Measurements from ENCODE around the gene CLRN2. TPM values are rescaled to one million over a fixed set of nuclear protein-coding genes. Genes with fewer than 3 reads are reported as not detected.

Gene CLRN2
- total RNA-seq, 2 experiments from 2014 or later: not detected

- Histone ChIP-seq H4K20me1 (ENCODE audit: insufficient read depth, low read length) (no peaks in the 10 kb centered on the region), H3K4me1 (ENCODE audit: insufficient read depth, low read length, poor library complexity, severe bottlenecking) (no peaks in the 10 kb centered on the region), H2AFZ (ENCODE audit: low read length) (no peak overlapping the region), H3K4me3 (ENCODE audit: low read depth, low read length, poor library complexity, severe bottlenecking) (peak overlapping the region; percentile 69), H3K36me3 (ENCODE audit: insufficient read depth, low read length) (no peaks in the 10 kb centered on the region), H3K9me3 (ENCODE audit: low read length) (no peaks in the 10 kb centered on the region), H3K9me2 (ENCODE audit: insufficient read depth, low read length) (no peaks in the 10 kb centered on the region), H3K27ac (ENCODE audit: low read depth, low read length, poor library complexity, severe bottlenecking) (no peak overlapping the region), H3K79me2 (ENCODE audit: insufficient read depth, low read depth, low read length) (no peaks in the 10 kb centered on the region), H3K4me2 (ENCODE audit: low read length) (peak overlapping the region; percentile 56; the same call in 1 of the 2 replicates)
- no peak for DNase-seq (ENCODE audit: low spot score)
- ChIA-PET CTCF (ENCODE audit: unreplicated experiment) (no interaction called here), POLR2A (interaction anchor here (1.2 kb wide), 1 partner anchor 13 kb away, joined by 5 read pairs; no protein-coding TSS in a partner anchor)
- intact Hi-C loops (cut with micrococcal nuclease; ENCODE audit: unreplicated experiment): no loop called here
- TF ChIP-seq EZH2phosphoT487 (IDR thresholded peaks at IDR 0.05; ENCODE audit: borderline replicate concordance, low read depth, low read length): no peak
- no peak for TF ChIP-seq CTCF (conservative IDR thresholded peaks at IDR 0.05; ENCODE audit: low read length)
- no TSS peak for BruUV-seq (replicated peaks)
Measured at GRCh38 chr4:17510582-17510981, 4.4 kb upstream of the CLRN2 start.

- Histone ChIP-seq H3K79me2 (ENCODE audit: insufficient read depth, low read depth, low read length) (no peaks in the 10 kb centered on the region), H2AFZ (ENCODE audit: low read length) (peak overlapping the region; percentile 61; the same call in 1 of the 2 replicates), H3K27ac (ENCODE audit: low read depth, low read length, poor library complexity, severe bottlenecking) (no peak overlapping the region), H3K4me2 (ENCODE audit: low read length) (peak overlapping the region; percentile 56), H3K9me3 (ENCODE audit: low read length) (no peaks in the 10 kb centered on the region), H3K4me1 (ENCODE audit: insufficient read depth, low read length, poor library complexity, severe bottlenecking) (no peaks in the 10 kb centered on the region), H3K36me3 (ENCODE audit: insufficient read depth, low read length) (no peaks in the 10 kb centered on the region), H4K20me1 (ENCODE audit: insufficient read depth, low read length) (no peaks in the 10 kb centered on the region), H3K4me3 (ENCODE audit: low read depth, low read length, poor library complexity, severe bottlenecking) (peak overlapping the region; percentile 69), H3K9me2 (ENCODE audit: insufficient read depth, low read length) (no peaks in the 10 kb centered on the region)
- POLR2A ChIA-PET: interaction anchor here (1.2 kb wide), 1 partner anchor 14 kb away, joined by 5 read pairs; no protein-coding TSS in a partner anchor
- BruUV-seq (replicated peaks): no TSS peak
- no peak for TF ChIP-seq EZH2phosphoT487 (IDR thresholded peaks at IDR 0.05; ENCODE audit: borderline replicate concordance, low read depth, low read length)
- no peak for TF ChIP-seq CTCF (conservative IDR thresholded peaks at IDR 0.05; ENCODE audit: low read length)
- no peak for DNase-seq (ENCODE audit: low spot score)
- CTCF ChIA-PET (ENCODE audit: unreplicated experiment): no interaction called here
- intact Hi-C loops (cut with micrococcal nuclease; ENCODE audit: unreplicated experiment): no loop called here
Measured at GRCh38 chr4:17511051-17511450, 3.9 kb upstream of the CLRN2 start.

- TF ChIP-seq EZH2phosphoT487 (IDR thresholded peaks at IDR 0.05; ENCODE audit: borderline replicate concordance, low read depth, low read length): no peak
- no peak for TF ChIP-seq CTCF (conservative IDR thresholded peaks at IDR 0.05; ENCODE audit: low read length)
- no peaks in the 10 kb centered on the region for H3K36me3 ChIP-seq (ENCODE audit: insufficient read depth, low read length)
- H3K4me2 ChIP-seq (ENCODE audit: low read length): peak overlapping the region; percentile 56
- peak; percentile 35 for DNase-seq (ENCODE audit: low spot score)
- H3K9me2 ChIP-seq (ENCODE audit: insufficient read depth, low read length): no peaks in the 10 kb centered on the region
- H2AFZ ChIP-seq (ENCODE audit: low read length): peak overlapping the region; percentile 61; the same call in 1 of the 2 replicates
- H3K4me3 ChIP-seq (ENCODE audit: low read depth, low read length, poor library complexity, severe bottlenecking): peak overlapping the region; percentile 69
- no peaks in the 10 kb centered on the region for H4K20me1 ChIP-seq (ENCODE audit: insufficient read depth, low read length)
- no peaks in the 10 kb centered on the region for H3K79me2 ChIP-seq (ENCODE audit: insufficient read depth, low read depth, low read length)
- no peaks in the 10 kb centered on the region for H3K4me1 ChIP-seq (ENCODE audit: insufficient read depth, low read length, poor library complexity, severe bottlenecking)
- no peak overlapping the region for H3K27ac ChIP-seq (ENCODE audit: low read depth, low read length, poor library complexity, severe bottlenecking)
- no peaks in the 10 kb centered on the region for H3K9me3 ChIP-seq (ENCODE audit: low read length)
- intact Hi-C loops (cut with micrococcal nuclease; ENCODE audit: unreplicated experiment): no loop called here
- POLR2A ChIA-PET: no interaction called here
- CTCF ChIA-PET (ENCODE audit: unreplicated experiment): no interaction called here
- no TSS peak for BruUV-seq (replicated peaks)
Measured at GRCh38 chr4:17511509-17511949, 3.4 kb upstream of the CLRN2 start.
